ENCODE measurements around the gene HOXA13. TPM values are rescaled to one million over a fixed set of nuclear protein-coding genes. Genes with fewer than 3 reads are reported as not detected.

HOXA13 gene
- total RNA-seq, 2 donors from 2014 or later, result 0.14 TPM; not detected in 1

GRCh38 chr7:27243340-27244163 lies 43.7 kb upstream of the HOXA13 start:
- TF ChIP-seq, protein P1, sequence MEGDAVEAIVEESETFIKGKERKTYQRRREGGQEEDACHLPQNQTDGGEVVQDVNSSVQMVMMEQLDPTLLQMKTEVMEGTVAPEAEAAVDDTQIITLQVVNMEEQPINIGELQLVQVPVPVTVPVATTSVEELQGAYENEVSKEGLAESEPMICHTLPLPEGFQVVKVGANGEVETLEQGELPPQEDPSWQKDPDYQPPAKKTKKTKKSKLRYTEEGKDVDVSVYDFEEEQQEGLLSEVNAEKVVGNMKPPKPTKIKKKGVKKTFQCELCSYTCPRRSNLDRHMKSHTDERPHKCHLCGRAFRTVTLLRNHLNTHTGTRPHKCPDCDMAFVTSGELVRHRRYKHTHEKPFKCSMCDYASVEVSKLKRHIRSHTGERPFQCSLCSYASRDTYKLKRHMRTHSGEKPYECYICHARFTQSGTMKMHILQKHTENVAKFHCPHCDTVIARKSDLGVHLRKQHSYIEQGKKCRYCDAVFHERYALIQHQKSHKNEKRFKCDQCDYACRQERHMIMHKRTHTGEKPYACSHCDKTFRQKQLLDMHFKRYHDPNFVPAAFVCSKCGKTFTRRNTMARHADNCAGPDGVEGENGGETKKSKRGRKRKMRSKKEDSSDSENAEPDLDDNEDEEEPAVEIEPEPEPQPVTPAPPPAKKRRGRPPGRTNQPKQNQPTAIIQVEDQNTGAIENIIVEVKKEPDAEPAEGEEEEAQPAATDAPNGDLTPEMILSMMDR (IDR thresholded peaks at IDR 0.05), result no peak
- ATAC-seq (ENCODE audit: insufficient number of reproducible peaks, low FRiP score, low read depth), result no peak
- H3K4me1 ChIP-seq (ENCODE audit: control insufficient read depth in 1 of 2, low read depth in 2 of 2), result peaks cover 19 to 42% of the 10 kb centered on the region in 2 donors
- H3K27me3 ChIP-seq (replicated peaks; ENCODE audit: insufficient read depth), result peaks cover 48% of the 10 kb centered on the region
- H3K4me3 ChIP-seq, result no peak overlapping the region
- DNase-seq (ENCODE audit: low spot score), result no peak
- H3K36me3 ChIP-seq, result no peaks in the 10 kb centered on the region
- H3K27ac ChIP-seq, result no peak overlapping the region
- no peaks in the 10 kb centered on the region for H3K9me3 ChIP-seq

DNA sequence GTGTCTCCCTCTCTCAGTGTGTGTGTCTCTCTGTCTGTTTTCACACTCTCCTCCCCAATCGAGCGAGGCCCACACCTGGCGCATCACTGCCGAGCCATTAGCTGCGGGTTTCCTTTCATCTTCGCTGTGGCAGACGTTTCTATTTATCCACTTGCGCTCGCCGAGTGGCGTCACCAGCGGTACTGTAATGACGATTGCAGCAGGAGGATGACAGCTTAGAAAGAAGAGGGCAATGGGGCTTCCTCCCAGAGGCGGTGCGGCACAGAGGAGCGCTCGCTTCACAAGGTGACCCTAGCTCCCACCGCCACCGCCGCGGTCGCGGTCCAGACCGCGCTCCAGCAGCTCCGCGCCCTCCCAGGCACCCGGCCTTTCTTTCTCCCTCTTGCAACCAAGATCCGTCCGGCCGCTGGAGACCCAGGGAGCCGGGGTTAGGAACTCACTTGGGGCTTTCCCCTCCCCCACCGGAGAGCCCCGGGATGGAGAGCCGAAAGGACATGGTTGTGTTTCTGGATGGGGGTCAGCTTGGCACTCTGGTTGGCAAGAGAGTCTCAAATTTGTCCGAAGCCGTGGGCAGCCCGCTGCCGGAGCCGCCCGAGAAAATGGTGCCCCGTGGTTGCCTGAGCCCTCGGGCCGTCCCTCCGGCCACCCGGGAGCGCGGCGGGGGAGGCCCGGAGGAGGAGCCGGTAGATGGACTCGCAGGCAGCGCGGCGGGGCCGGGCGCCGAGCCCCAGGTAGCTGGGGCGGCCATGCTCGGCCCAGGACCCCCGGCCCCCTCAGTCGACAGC lies 42.9 kb upstream of the HOXA13 start, which contains the start of gene EVX1:
Gene EVX1 (plus strand): TSS at position 248 of the 785 bp plus-strand sequence. CDS start 229 bp downstream, at position 477.
- no peaks in the 10 kb centered on the region for H3K9me3 ChIP-seq
- H3K4me1 ChIP-seq (ENCODE audit: control insufficient read depth in 1 of 2, low read depth in 2 of 2), result peaks cover 19 to 42% of the 10 kb centered on the region in 2 donors
- no peak for DNase-seq (ENCODE audit: low spot score)
- H3K36me3 ChIP-seq, result no peaks in the 10 kb centered on the region
- no peak within 1 kb of the TSS for H3K27ac ChIP-seq
- peak within 1 kb of the TSS; percentile 48 for H3K4me3 ChIP-seq
- ATAC-seq (ENCODE audit: insufficient number of reproducible peaks, low FRiP score, low read depth), result no peak
- H3K27me3 ChIP-seq (replicated peaks; ENCODE audit: insufficient read depth), result peaks cover 47% of the 10 kb centered on the region
- TF ChIP-seq, protein P1 (IDR thresholded peaks at IDR 0.05), result no peak

DNA sequence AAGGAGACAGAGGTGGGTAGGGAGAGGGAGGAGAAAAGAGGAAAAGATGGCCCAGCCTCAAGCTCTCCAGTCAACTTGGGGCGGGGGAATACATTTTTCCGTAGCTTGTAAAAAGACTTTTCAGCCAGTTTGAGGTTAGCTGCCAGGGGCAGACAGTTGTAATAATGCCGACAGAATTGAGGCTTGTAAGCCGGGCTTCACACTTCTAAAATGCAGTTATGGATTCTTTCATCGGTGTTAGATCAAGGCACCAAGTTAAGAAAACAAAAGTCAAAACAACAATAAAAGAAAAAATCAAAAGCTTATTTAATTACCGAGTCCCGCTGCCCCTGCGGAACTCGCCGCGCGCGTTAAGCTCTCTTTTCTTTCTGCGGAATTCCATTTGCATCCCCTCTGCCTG lies 42.3 kb upstream of the HOXA13 start:
- H3K4me3 ChIP-seq, result peak overlapping the region; percentile 48
- ATAC-seq (ENCODE audit: insufficient number of reproducible peaks, low FRiP score, low read depth), result no peak
- H3K36me3 ChIP-seq, result no peaks in the 10 kb centered on the region
- no peak for DNase-seq (ENCODE audit: low spot score)
- peaks cover 47% of the 10 kb centered on the region for H3K27me3 ChIP-seq (replicated peaks; ENCODE audit: insufficient read depth)
- peaks cover 19 to 42% of the 10 kb centered on the region in 2 donors for H3K4me1 ChIP-seq (ENCODE audit: control insufficient read depth in 1 of 2, low read depth in 2 of 2)
- TF ChIP-seq, protein P1 (IDR thresholded peaks at IDR 0.05), result no peak
- H3K9me3 ChIP-seq, result no peaks in the 10 kb centered on the region
- no peak overlapping the region for H3K27ac ChIP-seq

DNA sequence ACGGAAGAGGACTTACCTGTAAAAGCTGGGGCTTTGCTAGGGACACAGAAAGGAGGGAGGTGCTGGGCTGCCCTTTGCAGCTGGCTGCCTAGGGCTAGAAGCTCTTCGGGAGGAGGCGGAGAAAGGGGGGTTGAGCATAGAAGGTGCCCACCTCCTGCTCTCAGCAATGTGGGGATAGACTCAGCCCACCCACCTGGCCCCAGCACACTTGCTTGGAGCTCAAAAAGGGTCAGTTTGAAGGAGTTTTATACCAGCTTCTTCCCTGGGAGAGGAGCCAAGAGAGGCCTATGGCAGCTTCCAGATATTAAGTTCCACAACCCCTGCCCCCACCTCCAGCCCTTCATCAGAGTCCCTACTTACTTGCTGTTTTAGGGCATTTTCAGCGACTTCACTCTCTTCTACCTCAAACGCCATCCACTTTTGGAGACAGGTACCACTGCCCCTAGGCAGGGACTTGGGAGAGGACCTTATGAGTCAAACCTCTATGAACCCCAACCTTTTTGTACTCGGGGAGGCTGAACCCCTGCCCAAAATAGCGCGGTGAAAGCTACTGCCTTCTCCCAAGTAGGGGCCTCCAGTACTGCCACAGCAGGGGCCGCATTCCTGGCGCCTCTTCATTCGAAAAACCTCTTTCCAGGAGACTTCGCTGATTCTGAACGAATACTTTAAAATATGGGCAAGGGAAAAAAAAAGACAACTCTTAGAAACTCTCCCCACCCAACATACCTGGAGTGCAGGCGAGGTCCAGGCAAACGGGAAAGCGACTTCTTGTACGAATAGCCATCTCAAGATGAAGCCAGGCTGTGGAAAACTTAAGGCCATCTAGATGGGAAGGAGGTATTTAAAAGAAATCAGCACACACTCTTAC lies 41.5 kb upstream of the HOXA13 start:
- ATAC-seq (ENCODE audit: insufficient number of reproducible peaks, low FRiP score, low read depth) (no peak), DNase-seq (ENCODE audit: low spot score) (no peak)
- Histone ChIP-seq H3K36me3 (no peaks in the 10 kb centered on the region), H3K27me3 (replicated peaks; ENCODE audit: insufficient read depth) (peaks cover 47% of the 10 kb centered on the region), H3K27ac (no peak overlapping the region), H3K4me3 (no peak overlapping the region), H3K9me3 (no peaks in the 10 kb centered on the region), H3K4me1 (ENCODE audit: control insufficient read depth in 1 of 2, low read depth in 2 of 2) (peaks cover 19 to 41% of the 10 kb centered on the region in 2 donors)
- TF ChIP-seq, protein P1 (IDR thresholded peaks at IDR 0.05), result no peak

Data from thoracic aorta (tissue), 2 donors.